Measurements from ENCODE around the gene MTCL1.

Gene MTCL1

GRCh38 chr18:8822643-8823042 lies 117.3 kb downstream of the MTCL1 start:
- H4K20me1 ChIP-seq (ENCODE audit: insufficient read depth, low read length), result no peaks in the 10 kb centered on the region; the same call in 1 of the 2 replicates
- no peak overlapping the region for H3K9ac ChIP-seq (ENCODE audit: low read depth, low read length)
- TF ChIP-seq CTCF (IDR thresholded peaks at IDR 0.05; ENCODE audit: borderline replicate concordance, extremely low read depth, low read length, poor library complexity, severe bottlenecking) (no peak), EZH2 (IDR thresholded peaks at IDR 0.05; ENCODE audit: borderline replicate concordance, low read depth, low read length, severe bottlenecking) (no peak)
- H3K4me2 ChIP-seq (ENCODE audit: insufficient read depth, low read length), result no peak overlapping the region
- no peaks in the 10 kb centered on the region for H3K9me3 ChIP-seq (ENCODE audit: insufficient read depth, low read length, severe bottlenecking)
- H3K4me3 ChIP-seq (ENCODE audit: low read depth in 1 of 2, low read length in 2 of 2), result no peak overlapping the region
- ATAC-seq (ENCODE audit: insufficient read depth, low read depth) (no peak), DNase-seq (no peak)
- H3K36me3 ChIP-seq (ENCODE audit: insufficient read depth, low read length), result no peaks in the 10 kb centered on the region
- no peaks in the 10 kb centered on the region for H3K4me1 ChIP-seq (ENCODE audit: insufficient read depth, low read length)
- H2AFZ ChIP-seq (ENCODE audit: low read depth, low read length), result no peak overlapping the region
- no peaks in the 10 kb centered on the region for H3K79me2 ChIP-seq (ENCODE audit: insufficient read depth, low read length)
- H3K27me3 ChIP-seq (ENCODE audit: insufficient read depth, low read length, poor library complexity), result no peaks in the 10 kb centered on the region
- no peak overlapping the region for H3K27ac ChIP-seq (ENCODE audit: low read length)

GRCh38 chr18:8823530-8823929 lies 118.2 kb downstream of the MTCL1 start:
- no peak overlapping the region for H3K9ac ChIP-seq (ENCODE audit: low read depth, low read length)
- H3K4me1 ChIP-seq (ENCODE audit: insufficient read depth, low read length), result no peaks in the 10 kb centered on the region
- no peaks in the 10 kb centered on the region for H3K27me3 ChIP-seq (ENCODE audit: insufficient read depth, low read length, poor library complexity)
- ATAC-seq (ENCODE audit: insufficient read depth, low read depth) (no peak), DNase-seq (no peak)
- no peak overlapping the region for H3K27ac ChIP-seq (ENCODE audit: low read length)
- no peaks in the 10 kb centered on the region for H3K79me2 ChIP-seq (ENCODE audit: insufficient read depth, low read length)
- no peaks in the 10 kb centered on the region; the same call in 1 of the 2 replicates for H4K20me1 ChIP-seq (ENCODE audit: insufficient read depth, low read length)
- TF ChIP-seq CTCF (IDR thresholded peaks at IDR 0.05; ENCODE audit: borderline replicate concordance, extremely low read depth, low read length, poor library complexity, severe bottlenecking) (no peak), EZH2 (IDR thresholded peaks at IDR 0.05; ENCODE audit: borderline replicate concordance, low read depth, low read length, severe bottlenecking) (no peak)
- H3K4me3 ChIP-seq (ENCODE audit: low read depth in 1 of 2, low read length in 2 of 2), result no peak overlapping the region
- H2AFZ ChIP-seq (ENCODE audit: low read depth, low read length), result no peak overlapping the region
- no peaks in the 10 kb centered on the region for H3K36me3 ChIP-seq (ENCODE audit: insufficient read depth, low read length)
- H3K9me3 ChIP-seq (ENCODE audit: insufficient read depth, low read length, severe bottlenecking), result no peaks in the 10 kb centered on the region
- no peak overlapping the region for H3K4me2 ChIP-seq (ENCODE audit: insufficient read depth, low read length)

GRCh38 chr18:8824846-8825245 lies 119.5 kb downstream of the MTCL1 start:
- Histone ChIP-seq H3K9ac (ENCODE audit: low read depth, low read length) (no peak overlapping the region), H3K27ac (ENCODE audit: low read length) (no peak overlapping the region), H3K36me3 (ENCODE audit: insufficient read depth, low read length) (no peaks in the 10 kb centered on the region), H3K27me3 (ENCODE audit: insufficient read depth, low read length, poor library complexity) (no peaks in the 10 kb centered on the region), H2AFZ (ENCODE audit: low read depth, low read length) (no peak overlapping the region), H3K4me3 (ENCODE audit: low read depth in 1 of 2, low read length in 2 of 2) (no peak overlapping the region), H4K20me1 (ENCODE audit: insufficient read depth, low read length) (no peaks in the 10 kb centered on the region), H3K4me2 (ENCODE audit: insufficient read depth, low read length) (no peak overlapping the region), H3K79me2 (ENCODE audit: insufficient read depth, low read length) (no peaks in the 10 kb centered on the region), H3K4me1 (ENCODE audit: insufficient read depth, low read length) (no peaks in the 10 kb centered on the region), H3K9me3 (ENCODE audit: insufficient read depth, low read length, severe bottlenecking) (no peaks in the 10 kb centered on the region)
- DNase-seq (no peak), ATAC-seq (ENCODE audit: insufficient read depth, low read depth) (no peak)
- TF ChIP-seq EZH2 (IDR thresholded peaks at IDR 0.05; ENCODE audit: borderline replicate concordance, low read depth, low read length, severe bottlenecking) (no peak), CTCF (IDR thresholded peaks at IDR 0.05; ENCODE audit: borderline replicate concordance, extremely low read depth, low read length, poor library complexity, severe bottlenecking) (no peak)

GRCh38 chr18:8825273-8825672 lies 119.9 kb downstream of the MTCL1 start:
- H3K9ac ChIP-seq (ENCODE audit: low read depth, low read length), result no peak overlapping the region
- no peaks in the 10 kb centered on the region for H3K9me3 ChIP-seq (ENCODE audit: insufficient read depth, low read length, severe bottlenecking)
- H3K27me3 ChIP-seq (ENCODE audit: insufficient read depth, low read length, poor library complexity), result no peaks in the 10 kb centered on the region
- no peak overlapping the region for H3K4me3 ChIP-seq (ENCODE audit: low read depth in 1 of 2, low read length in 2 of 2)
- ATAC-seq (ENCODE audit: insufficient read depth, low read depth), result no peak
- DNase-seq, result no peak
- H3K79me2 ChIP-seq (ENCODE audit: insufficient read depth, low read length), result no peaks in the 10 kb centered on the region
- H2AFZ ChIP-seq (ENCODE audit: low read depth, low read length), result no peak overlapping the region
- H3K4me1 ChIP-seq (ENCODE audit: insufficient read depth, low read length), result no peaks in the 10 kb centered on the region
- no peaks in the 10 kb centered on the region for H4K20me1 ChIP-seq (ENCODE audit: insufficient read depth, low read length)
- H3K27ac ChIP-seq (ENCODE audit: low read length), result no peak overlapping the region
- no peak for TF ChIP-seq CTCF (IDR thresholded peaks at IDR 0.05; ENCODE audit: borderline replicate concordance, extremely low read depth, low read length, poor library complexity, severe bottlenecking)
- TF ChIP-seq EZH2 (IDR thresholded peaks at IDR 0.05; ENCODE audit: borderline replicate concordance, low read depth, low read length, severe bottlenecking), result no peak
- no peaks in the 10 kb centered on the region for H3K36me3 ChIP-seq (ENCODE audit: insufficient read depth, low read length)
- no peak overlapping the region for H3K4me2 ChIP-seq (ENCODE audit: insufficient read depth, low read length)
